Omental fat pad (tissue), 4 donors: ENCODE measurements around the gene SGSM2. TPM values are rescaled to one million over a fixed set of nuclear protein-coding genes. Genes with fewer than 3 reads are reported as not detected.

Source experiments
- ATAC-seq: fragments of 150-250 bp; one replicate; pipeline ENCODE4 v1.9.1; 2016; ENCODE audit warnings: mild to moderate bottlenecking, moderate library complexity; ENCODE audit not compliant: low FRiP score
- DNase-seq: peaks from one replicate; pipeline ENCODE4 v3.0.0-alpha.2; 2019; ENCODE audit warnings: low spot score
- total RNA-seq, 4 donors: library from RNA; depleted of rRNA; stranded (reverse); fragments of >200 nt; gene quantifications; one replicate each; pipeline ENCODE4 v1.1.0, GENCODE V29; 2016
- TF ChIP-seq, protein P1 (sequence below), 3 donors: fragments of 450-650 bp; IDR thresholded peaks; one replicate each; pipeline ENCODE4 v1.5.1; 2016 to 2017; ENCODE audit warnings: antibody characterized with exemption in 3 of 3, mild to moderate bottlenecking in 3 of 3, moderate library complexity in 2 of 3

SGSM2 gene
- total RNA-seq, 4 donors from 2014 or later: 30.8 to 50.7 (median 39.8) TPM

DNA sequence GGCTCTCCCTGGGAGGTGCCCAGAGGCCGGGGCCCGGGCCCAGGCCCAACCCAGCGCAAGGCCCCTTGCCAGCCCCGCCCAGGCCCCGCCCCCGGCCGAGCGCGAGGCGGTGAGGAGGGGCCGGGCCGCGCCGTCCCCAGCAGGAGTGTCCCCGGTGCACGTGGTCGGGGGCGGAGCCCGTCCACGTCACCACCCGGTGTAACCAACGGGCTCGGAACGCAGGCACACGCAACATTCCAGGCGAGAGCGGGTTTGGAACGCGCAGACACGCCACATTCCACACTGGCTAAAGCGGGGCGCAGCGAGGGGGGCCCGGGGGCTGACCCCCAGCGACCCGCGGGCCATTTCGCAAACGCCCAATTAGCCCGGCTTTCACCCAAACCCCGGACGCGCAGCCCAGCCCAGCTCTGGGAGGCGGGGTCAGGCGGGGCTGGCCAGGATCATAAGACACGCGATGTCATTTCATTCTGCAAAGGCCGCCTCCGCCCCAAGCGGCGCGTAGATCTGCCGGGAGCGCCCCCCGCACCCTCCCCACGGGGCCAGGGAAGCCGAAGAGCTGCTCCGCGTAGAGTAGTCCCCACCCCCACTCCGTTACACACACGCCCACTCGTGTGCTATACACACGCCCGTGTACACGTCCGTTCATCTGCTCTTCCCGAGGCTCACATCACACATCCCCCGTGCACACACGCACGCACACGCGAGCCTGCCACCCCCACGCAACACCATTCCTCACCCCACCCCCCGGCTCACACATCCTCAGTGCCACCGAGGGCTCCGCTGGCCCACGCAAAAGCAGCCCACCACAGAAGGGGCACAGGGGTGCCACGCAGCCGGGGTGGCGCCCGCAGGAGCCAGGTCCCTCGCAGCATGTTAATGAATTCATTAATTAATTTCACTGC lies 62.5 kb downstream of the SGSM2 start:
- TF ChIP-seq, protein P1, sequence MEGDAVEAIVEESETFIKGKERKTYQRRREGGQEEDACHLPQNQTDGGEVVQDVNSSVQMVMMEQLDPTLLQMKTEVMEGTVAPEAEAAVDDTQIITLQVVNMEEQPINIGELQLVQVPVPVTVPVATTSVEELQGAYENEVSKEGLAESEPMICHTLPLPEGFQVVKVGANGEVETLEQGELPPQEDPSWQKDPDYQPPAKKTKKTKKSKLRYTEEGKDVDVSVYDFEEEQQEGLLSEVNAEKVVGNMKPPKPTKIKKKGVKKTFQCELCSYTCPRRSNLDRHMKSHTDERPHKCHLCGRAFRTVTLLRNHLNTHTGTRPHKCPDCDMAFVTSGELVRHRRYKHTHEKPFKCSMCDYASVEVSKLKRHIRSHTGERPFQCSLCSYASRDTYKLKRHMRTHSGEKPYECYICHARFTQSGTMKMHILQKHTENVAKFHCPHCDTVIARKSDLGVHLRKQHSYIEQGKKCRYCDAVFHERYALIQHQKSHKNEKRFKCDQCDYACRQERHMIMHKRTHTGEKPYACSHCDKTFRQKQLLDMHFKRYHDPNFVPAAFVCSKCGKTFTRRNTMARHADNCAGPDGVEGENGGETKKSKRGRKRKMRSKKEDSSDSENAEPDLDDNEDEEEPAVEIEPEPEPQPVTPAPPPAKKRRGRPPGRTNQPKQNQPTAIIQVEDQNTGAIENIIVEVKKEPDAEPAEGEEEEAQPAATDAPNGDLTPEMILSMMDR (IDR thresholded peaks at IDR 0.05): no peak
- DNase-seq (peak; percentile 88), ATAC-seq (peak; percentile 58)

GRCh38 chr17:2400474-2400866 lies 63.2 kb downstream of the SGSM2 start:
- ATAC-seq (no peak), DNase-seq (no peak)
- TF ChIP-seq, protein P1 (IDR thresholded peaks at IDR 0.05): no peak

DNA sequence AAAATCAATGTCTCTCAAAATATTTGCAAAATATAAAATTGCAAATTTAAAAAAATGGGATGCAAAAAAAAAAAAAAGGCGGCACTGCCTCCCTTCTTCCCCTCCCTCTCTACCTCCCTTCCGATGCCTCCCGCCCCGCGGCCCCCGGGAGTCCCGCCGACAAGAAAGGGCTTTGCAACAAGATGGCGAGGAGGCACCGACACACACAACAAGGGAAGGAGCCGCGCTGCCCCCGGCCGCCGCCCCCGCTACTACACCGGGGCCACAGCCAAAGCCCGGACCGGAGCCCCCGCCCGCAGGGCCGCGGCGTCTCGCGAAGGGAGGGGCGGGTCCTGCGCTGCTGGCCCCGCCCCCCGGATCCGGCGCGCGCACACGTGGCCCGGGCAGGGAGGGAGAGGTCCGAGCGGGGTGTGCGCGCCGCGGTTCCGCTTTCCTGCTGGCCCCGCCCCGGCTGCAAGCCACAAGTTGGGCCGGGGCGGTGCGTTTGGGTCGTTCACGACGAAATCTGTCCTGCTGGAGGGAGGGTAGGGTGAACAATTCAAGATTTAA lies 63.6 kb downstream of the SGSM2 start, which contains the start of gene MNT:
MNT (minus strand) TSS at position 184 of the 549 bp plus-strand sequence. CDS start 348 bp downstream, outside the sequence.
- ATAC-seq (peak; percentile 38), DNase-seq (peak; percentile 85)
- TF ChIP-seq, protein P1 (IDR thresholded peaks at IDR 0.05): no peak

DNA sequence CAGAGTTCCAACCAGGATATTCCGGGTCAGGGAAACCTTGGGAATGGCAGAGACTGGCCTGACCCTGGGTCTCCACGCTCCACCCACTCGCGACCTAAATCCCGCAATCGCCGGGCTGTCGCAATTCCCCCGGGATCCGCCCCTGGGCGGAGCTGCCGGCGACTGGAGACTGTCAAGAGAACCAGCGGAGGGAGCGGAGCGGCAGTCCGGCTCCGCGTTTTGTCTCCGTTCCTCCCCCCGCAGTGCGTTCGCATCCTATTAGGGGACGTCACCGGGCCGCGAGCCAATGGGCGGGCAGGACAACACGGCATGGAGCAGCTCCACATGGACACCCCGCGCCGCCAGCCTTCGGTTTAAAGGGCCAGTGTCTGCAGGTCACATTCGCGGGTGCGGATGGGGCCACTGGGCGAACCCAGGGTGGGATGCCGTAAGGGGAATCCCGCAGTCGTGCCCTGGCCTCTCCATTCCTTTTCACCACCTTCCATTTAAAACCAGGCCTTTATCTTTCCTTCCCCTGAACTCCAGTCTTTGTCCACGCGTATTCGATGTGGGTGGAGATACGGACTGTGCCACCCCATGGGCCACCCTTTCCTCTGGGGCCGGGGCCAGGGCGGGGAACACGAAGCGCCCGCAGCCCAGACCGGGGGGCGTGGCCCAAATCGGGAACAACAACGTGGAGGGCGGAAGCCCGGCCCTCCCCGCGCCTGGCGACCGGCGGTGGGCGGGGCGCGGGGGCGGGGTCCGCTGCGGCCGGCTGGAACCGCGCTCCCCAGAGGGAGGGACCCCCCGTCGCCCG lies 64.3 kb downstream of the SGSM2 start:
- DNase-seq (peak; percentile 100), ATAC-seq (peak; percentile 58)
- TF ChIP-seq, protein P1 (IDR thresholded peaks at IDR 0.05): no peak

DNA sequence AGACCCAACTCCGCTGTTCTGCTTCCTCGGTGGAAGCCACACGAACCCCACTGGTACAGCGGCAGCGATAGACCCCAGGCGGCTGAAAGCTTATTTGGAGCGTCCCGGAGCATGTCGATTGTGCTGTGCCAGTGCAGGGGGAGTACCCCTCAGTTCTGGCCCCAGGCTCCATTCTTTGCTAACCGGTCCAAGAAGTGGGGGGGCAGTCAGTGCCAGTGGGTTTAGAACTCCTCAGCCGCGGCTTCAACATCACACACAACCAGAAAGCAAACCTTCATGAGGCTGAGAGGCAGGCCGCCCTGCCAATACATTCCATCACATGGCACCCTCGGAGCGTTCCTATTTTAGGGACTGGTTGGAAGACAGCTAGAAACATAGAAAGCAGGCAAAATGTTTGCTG lies 65.2 kb downstream of the SGSM2 start:
- TF ChIP-seq, protein P1 (IDR thresholded peaks at IDR 0.05): no peak
- no peak for DNase-seq
- no peak for ATAC-seq

DNA sequence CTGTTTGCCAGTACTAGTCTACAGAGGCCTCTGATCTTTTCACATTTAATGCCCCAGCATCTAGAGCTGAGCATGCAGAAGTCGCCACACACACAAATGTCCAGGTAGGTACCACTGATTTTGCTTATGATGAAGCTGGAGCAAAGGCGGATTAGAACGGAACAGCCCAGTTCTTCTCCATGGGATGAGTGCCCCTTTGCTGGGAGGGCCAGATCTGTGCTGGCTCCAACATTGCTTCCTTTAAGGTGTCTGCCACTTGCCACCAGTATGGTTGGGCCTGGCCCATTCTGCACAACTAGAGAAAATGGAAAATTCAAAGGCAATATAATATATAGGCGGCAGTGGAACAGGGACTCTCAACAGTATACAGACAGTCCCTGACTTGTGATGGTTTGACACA lies 65.7 kb downstream of the SGSM2 start:
- no peak for ATAC-seq
- TF ChIP-seq, protein P1 (IDR thresholded peaks at IDR 0.05): no peak
- no peak for DNase-seq
